Measurements from ENCODE around the gene CCDC106.
A peak's percentile ranks its signal among the peaks of the same experiment; 100 is the strongest.

CCDC106 gene

DNA sequence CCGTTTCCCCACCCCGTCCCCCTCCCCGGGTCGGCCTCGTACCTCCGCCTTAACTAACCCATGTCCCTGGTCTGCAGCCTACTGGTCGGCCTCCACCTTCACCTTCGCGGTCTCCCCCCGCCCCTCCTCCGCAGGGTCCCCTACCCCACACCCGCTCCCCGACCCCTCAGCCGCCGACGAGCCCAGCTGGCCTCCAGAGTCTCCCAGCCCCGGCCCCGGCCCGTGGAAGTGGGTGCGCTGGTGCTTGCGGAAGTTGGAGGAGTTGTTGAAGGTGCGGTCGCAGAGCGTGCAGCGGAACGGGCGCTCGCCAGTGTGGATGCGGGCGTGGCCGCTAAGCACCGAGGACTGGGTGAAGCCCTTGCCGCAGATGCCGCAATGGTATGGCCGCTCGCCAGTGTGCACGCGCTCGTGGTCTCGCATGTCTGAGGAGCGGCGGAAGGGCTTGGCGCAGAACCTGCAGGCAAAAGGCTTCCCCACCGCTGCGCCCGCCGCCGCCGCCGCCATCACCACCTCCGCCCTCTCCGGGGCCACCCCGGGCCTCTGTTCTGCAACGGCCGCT is 26.3 kb upstream of the CCDC106 start:
- Mint-ChIP-seq H3K9me3 (no peaks in the 10 kb centered on the region), H3K27ac (no peak overlapping the region), H3K4me1 (peaks cover 23% of the 10 kb centered on the region), H3K36me3 (ENCODE audit: low read depth) (peaks cover 38% of the 10 kb centered on the region), H3K4me3 (no peak overlapping the region), H3K27me3 (ENCODE audit: low read depth, poor library complexity) (peaks cover 3% of the 10 kb centered on the region)
- TF ChIP-seq, protein P1, sequence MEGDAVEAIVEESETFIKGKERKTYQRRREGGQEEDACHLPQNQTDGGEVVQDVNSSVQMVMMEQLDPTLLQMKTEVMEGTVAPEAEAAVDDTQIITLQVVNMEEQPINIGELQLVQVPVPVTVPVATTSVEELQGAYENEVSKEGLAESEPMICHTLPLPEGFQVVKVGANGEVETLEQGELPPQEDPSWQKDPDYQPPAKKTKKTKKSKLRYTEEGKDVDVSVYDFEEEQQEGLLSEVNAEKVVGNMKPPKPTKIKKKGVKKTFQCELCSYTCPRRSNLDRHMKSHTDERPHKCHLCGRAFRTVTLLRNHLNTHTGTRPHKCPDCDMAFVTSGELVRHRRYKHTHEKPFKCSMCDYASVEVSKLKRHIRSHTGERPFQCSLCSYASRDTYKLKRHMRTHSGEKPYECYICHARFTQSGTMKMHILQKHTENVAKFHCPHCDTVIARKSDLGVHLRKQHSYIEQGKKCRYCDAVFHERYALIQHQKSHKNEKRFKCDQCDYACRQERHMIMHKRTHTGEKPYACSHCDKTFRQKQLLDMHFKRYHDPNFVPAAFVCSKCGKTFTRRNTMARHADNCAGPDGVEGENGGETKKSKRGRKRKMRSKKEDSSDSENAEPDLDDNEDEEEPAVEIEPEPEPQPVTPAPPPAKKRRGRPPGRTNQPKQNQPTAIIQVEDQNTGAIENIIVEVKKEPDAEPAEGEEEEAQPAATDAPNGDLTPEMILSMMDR (IDR thresholded peaks at IDR 0.05), result no peak
- no peak for DNase-seq

DNA sequence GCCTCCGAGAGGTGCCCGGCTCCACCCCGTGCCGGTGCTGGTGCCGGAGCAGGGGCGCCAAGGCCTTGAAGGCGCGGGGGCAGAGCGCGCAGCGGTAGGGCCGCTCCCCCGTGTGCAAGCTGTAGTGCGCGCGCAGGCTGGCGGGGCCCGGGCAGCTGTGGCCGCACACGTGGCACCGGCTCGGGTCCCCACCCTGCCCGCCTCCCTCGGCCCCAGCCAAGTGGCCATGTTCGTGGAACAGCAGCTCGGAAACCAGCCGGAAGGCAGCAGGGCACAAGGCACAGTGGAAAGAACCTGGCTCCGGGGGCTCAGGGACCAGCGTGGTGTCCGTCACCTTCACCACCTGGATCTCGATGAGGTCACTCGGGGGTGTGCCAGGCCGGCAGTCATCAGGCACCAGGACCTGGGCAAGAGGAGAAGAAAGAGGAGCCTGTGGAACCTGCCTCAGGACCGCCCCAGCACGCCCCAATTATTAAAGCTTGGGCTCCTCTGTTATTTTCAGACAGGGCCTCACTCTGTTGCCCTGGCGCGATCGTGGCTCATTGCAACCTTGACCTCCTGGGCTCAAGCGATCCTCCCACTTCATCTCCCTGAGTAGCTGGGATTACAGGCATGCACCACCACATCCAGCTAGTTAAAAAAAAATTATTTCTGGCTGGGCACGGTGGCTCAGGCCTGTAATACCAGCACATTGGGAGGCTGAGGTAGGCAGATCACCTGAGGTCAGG is 25.6 kb upstream of the CCDC106 start:
- TF ChIP-seq, protein P1 (IDR thresholded peaks at IDR 0.05), result no peak
- Mint-ChIP-seq H3K27ac (no peak overlapping the region), H3K9me3 (no peaks in the 10 kb centered on the region), H3K36me3 (ENCODE audit: low read depth) (peaks cover 31% of the 10 kb centered on the region), H3K27me3 (ENCODE audit: low read depth, poor library complexity) (peaks cover 5% of the 10 kb centered on the region), H3K4me1 (peaks cover 21% of the 10 kb centered on the region), H3K4me3 (no peak overlapping the region)
- DNase-seq, result no peak

DNA sequence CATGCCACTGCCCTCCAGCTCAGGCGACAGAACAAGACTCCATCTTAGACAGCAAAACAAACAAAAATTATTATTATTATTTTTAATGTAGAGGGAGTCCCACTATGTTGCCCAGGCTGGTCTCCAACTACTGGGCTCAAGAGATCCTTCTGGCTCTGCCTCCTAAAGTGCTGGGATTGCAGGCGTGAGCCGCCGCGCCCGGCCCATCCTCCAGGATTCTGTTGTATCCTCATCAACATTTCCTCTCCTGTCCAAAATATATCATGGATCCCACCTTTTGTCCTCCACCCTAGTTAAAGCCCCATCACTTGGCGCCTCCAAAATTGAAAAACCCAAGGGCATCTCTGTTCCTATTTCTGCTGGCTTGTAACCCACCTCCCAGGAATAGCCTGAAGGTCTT is 24.9 kb upstream of the CCDC106 start:
- TF ChIP-seq, protein P1 (IDR thresholded peaks at IDR 0.05), result no peak
- Mint-ChIP-seq H3K27me3 (ENCODE audit: low read depth, poor library complexity) (peaks cover 5% of the 10 kb centered on the region), H3K4me3 (peak overlapping the region; percentile 87), H3K27ac (peak overlapping the region; percentile 54), H3K9me3 (no peaks in the 10 kb centered on the region), H3K4me1 (peaks cover 19% of the 10 kb centered on the region), H3K36me3 (ENCODE audit: low read depth) (peaks cover 26% of the 10 kb centered on the region)
- DNase-seq, result no peak

DNA sequence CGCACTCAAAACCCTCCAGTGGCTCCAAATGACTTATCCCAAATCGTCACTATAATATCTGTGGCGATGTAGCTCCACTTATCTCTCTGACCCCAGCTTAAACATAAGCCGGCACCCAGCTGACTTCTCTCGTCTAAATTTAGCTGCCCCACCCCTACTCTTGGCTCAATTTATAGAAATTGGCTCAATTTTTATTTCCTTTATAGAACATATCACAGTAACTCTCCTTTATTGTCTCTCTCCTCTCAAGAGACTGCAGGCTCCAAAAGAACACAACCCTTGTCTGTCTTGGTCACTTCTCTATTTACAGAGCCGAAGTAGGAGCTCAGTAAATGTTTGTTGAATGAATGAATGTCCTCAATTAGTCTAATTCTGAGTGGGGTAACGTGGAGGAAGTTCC is 24.5 kb upstream of the CCDC106 start:
- H3K36me3 Mint-ChIP-seq (ENCODE audit: low read depth), result peaks cover 26% of the 10 kb centered on the region
- peaks cover 19% of the 10 kb centered on the region for H3K4me1 Mint-ChIP-seq
- no peaks in the 10 kb centered on the region for H3K9me3 Mint-ChIP-seq
- H3K4me3 Mint-ChIP-seq, result peak overlapping the region; percentile 87
- no peak overlapping the region for H3K27ac Mint-ChIP-seq
- DNase-seq, result no peak
- H3K27me3 Mint-ChIP-seq (ENCODE audit: low read depth, poor library complexity), result peaks cover 5% of the 10 kb centered on the region
- TF ChIP-seq, protein P1 (IDR thresholded peaks at IDR 0.05), result no peak

DNA sequence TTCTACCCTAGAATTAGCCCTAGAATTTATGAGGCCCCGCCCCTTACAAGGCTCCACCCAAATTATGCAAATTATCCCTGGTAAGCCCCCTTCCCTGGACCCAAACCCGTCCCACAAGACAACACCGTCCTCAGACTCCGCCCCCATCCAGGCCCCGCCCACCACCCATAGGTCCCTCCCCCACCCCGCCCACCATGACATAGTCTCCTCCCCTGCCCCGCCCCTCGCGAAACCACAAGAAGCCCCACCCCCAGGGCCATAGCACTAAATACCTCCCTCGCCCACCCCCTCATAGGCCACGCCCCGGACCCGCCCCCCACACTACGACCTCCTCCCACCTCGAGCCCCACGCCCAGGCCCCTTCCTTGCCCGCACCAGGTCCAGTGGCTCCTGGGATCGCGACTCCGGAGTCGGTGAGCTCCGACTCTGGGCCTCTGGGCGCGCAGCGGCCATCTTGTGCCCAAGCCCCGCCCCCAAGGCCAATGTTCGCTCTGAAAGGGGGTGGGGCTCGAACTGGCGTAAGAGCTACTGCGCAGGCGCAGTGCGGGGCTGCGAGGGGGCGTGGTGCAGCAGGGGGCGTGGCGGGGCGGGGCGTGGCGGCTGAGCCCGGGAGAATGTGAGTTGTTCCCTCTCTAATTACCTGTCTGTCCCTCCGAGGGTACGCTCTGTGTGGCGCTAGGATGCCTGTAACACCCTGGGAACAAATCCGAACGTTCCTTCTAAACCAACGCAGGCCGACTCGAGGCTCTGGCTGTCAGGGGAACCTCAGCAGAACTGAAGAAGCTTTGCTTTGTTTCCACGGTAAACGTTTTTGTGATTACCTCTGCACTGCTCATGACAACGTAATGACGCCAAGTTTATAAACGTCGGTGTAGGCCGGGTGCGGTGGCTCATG is 23.7 kb upstream of the CCDC106 start, which contains the start of gene ZNF784:
Gene ZNF784, minus strand, starts transcription at position 458 of the 895 bp plus-strand sequence. Its CDS starts 5 bp downstream, at position 453.
- Mint-ChIP-seq H3K9me3 (no peaks in the 10 kb centered on the region), H3K4me1 (peaks cover 19% of the 10 kb centered on the region), H3K27me3 (ENCODE audit: low read depth, poor library complexity) (peaks cover 11% of the 10 kb centered on the region), H3K4me3 (peak within 1 kb of the TSS; percentile 87), H3K27ac (peak within 1 kb of the TSS; percentile 99), H3K36me3 (ENCODE audit: low read depth) (peaks cover 26% of the 10 kb centered on the region)
- DNase-seq, result peak; percentile 98
- TF ChIP-seq, protein P1 (IDR thresholded peaks at IDR 0.05), result no peak
